ENCODE measurements around the gene FH.

- TF ChIP-seq POLR2A (IDR thresholded peaks at IDR 0.05) (no peak), CTCF (IDR thresholded peaks at IDR 0.05) (no peak)
Observed at GRCh38 chr1:241456743-241457142, 62.8 kb downstream of the FH start.

Data from right lobe of liver (tissue), 4 donors.